ENCODE results near the gene ANGPTL2. TPM values are rescaled to one million over a fixed set of nuclear protein-coding genes. Genes with fewer than 3 reads are reported as not detected.

ANGPTL2 gene
- total and polyA plus RNA-seq, 7 donors = 8.9 to 208 (median 15.0) TPM

DNA sequence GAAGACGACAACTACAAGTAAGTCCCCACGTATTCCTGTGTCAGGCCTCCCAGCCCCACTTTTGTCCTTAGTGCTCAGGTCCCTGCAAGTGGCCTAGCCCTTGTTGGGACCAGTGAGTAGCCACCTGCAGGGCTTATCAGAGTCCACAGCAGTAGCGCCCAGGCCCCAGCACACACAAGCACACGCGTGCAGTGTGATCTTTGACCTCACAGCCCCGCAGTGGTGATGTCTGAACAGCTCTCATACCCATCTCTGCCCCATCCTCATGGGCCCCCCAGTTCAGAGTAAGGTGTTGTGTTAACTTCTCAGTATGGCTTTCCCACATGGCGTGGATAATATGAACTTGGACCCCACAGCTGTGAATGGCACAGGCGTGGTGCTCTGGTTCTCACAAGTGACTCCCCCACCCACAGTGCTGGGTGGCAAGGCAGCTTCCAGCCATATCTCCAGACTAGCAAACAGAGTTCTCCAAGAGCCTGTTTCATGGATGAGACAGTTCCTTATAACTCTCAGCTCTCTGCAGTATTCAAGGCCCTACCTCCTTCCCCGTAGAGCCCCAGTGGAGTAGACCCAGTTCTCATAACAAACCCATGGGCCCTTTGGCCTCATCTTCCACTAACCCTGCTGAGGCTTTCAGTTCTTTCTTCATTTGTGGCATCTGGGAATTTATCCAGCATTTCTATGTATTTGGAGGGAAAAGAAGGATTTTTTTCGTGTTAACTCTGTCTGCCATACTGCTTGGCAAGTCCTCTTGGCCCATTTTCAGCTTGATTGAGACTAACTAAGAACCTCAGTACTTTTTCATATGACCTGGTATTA lies 46.5 kb upstream of the ANGPTL2 start:
- Histone ChIP-seq H3K27me3 (ENCODE audit: insufficient read depth in 3 of 3, low read length in 2 of 3) (no peaks in the 10 kb centered on the region), H3K27ac (no peak overlapping the region), H3K36me3 (ENCODE audit: insufficient read depth in 1 of 2, low read depth in 1 of 2) (no peaks in the 10 kb centered on the region), H3K4me1 (no peaks in the 10 kb centered on the region), H3K4me3 (no peak overlapping the region), H3K9me3 (no peaks in the 10 kb centered on the region)
- DNase-seq (no peak), ATAC-seq (no peak)
- intact Hi-C loops (cut with DNase I) = no loop called here
- 92 to 93% (median 93%) methylated on average over 10 of the region's 10 CpGs for WGBS, 3 donors
- TF ChIP-seq, protein P1, sequence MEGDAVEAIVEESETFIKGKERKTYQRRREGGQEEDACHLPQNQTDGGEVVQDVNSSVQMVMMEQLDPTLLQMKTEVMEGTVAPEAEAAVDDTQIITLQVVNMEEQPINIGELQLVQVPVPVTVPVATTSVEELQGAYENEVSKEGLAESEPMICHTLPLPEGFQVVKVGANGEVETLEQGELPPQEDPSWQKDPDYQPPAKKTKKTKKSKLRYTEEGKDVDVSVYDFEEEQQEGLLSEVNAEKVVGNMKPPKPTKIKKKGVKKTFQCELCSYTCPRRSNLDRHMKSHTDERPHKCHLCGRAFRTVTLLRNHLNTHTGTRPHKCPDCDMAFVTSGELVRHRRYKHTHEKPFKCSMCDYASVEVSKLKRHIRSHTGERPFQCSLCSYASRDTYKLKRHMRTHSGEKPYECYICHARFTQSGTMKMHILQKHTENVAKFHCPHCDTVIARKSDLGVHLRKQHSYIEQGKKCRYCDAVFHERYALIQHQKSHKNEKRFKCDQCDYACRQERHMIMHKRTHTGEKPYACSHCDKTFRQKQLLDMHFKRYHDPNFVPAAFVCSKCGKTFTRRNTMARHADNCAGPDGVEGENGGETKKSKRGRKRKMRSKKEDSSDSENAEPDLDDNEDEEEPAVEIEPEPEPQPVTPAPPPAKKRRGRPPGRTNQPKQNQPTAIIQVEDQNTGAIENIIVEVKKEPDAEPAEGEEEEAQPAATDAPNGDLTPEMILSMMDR (IDR thresholded peaks at IDR 0.05) = no peak

DNA sequence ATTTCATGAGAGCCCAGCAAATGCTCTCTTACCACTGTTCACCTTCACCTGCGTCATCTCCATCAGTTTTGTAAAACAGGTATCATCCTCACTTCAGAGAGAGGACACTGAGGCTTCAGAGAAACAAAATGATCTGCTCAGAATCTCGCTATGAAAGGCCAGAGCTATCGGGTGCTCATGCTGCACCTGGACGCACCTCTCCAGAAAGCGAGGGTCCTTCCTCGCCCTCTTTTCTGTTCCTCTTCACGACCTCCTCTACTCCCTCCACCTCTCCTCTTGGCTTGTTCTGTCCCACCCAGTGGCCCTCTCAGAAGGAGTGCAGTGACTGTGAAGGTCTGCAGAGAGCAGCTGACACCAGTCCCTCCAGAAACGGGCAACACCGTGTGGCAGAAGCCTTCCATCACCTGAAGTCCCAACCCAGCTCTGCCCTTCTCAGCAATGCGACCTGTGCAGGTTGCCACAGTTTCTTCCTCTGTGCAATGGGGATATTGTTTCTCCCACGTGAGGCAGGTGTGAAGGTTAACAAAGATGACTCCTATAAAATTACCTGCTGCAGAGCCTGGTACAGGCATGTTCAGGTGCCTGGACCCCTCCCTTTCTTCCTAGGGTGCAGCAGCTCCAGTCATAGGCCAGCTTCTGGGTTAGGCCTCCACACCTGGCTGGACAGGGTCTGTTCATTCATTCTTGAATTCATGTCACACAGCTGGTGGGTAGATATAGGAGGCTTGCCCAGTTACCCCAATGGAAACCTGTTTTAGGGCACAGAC lies 45.3 kb upstream of the ANGPTL2 start:
- Histone ChIP-seq H3K4me3 (no peak overlapping the region), H3K27me3 (ENCODE audit: insufficient read depth in 3 of 3, low read length in 2 of 3) (no peaks in the 10 kb centered on the region), H3K36me3 (ENCODE audit: insufficient read depth in 1 of 2, low read depth in 1 of 2) (no peaks in the 10 kb centered on the region), H3K9me3 (no peaks in the 10 kb centered on the region), H3K4me1 (no peaks in the 10 kb centered on the region), H3K27ac (no peak overlapping the region)
- TF ChIP-seq, protein P1 (IDR thresholded peaks at IDR 0.05) = no peak
- ATAC-seq (no peak), DNase-seq (no peak)
- 95 to 98% (median 96%) methylated on average over 11 of the region's 11 CpGs for WGBS, 3 donors
- intact Hi-C loops (cut with DNase I) = no loop called here

DNA sequence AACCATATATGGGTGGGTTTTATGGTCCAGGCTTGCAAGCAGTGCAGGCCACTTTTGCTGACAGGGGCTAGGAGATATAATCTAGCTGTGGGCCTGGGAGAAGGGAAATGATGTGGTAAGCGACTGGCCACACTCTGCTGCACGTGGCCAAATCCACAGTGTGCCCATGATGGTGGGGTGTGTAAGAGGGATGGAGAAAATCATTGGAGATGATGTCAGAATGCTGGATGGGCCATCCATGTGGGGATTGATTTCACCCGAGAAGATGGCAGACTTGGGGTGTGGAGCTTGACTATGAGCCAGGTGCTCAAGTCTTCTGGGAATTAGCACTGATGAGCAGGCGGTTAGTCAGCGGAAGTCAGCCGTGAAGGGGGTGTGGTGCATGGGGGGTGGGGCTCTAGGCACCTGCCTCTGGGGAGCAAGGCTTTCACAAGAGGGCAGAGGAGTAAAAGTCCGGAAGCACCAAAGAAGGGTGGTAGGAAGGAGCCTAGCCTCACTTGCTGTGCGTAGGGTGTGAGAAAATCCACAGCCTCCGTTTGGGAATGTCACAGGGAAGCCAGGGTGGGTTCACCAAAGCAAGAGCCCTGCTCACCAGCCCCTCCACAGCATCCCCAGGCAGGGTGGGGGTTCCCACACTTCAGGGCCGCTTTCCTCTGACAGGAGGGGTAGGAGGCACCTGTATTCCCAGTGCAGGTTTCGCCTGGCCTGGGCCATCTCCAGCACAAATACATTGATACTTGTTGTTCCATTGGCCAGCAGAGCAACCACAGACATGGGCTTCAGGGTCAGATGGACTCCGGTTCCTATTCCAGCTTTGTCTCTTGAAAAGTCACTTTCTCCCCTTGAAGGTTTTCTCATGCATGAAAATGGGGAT lies 44.5 kb upstream of the ANGPTL2 start:
- intact Hi-C loops (cut with DNase I) = no loop called here

DNA sequence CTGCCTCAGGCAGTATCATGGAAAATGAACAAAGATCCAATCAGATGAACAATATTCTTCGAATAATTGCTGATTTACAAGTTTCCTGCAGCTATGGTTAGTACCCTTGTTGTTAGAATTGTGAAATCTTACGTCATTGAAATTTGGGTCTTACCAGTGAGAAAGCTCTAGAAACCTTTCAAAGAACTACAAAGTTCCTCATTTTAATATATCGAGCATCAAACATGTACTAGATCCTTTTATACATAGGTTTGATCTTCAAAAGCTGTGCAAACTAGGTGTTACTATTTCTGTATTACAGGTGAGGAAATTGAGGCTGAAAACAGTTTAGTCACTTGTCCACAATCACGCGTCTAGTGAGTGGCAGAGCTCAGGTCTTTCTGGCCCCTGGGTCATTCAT lies 43.7 kb upstream of the ANGPTL2 start:
- intact Hi-C loops (cut with DNase I) = no loop called here
- DNase-seq = no peak
- Histone ChIP-seq H3K4me1 (no peaks in the 10 kb centered on the region), H3K9me3 (no peaks in the 10 kb centered on the region), H3K27me3 (ENCODE audit: insufficient read depth in 3 of 3, low read length in 2 of 3) (no peaks in the 10 kb centered on the region), H3K27ac (no peak overlapping the region), H3K36me3 (ENCODE audit: insufficient read depth in 1 of 2, low read depth in 1 of 2) (no peaks in the 10 kb centered on the region), H3K4me3 (no peak overlapping the region)
- 92 to 95% (median 92%) methylated on average over 5 of the region's 5 CpGs for WGBS, 3 donors
- no peak for ATAC-seq
- TF ChIP-seq, protein P1 (IDR thresholded peaks at IDR 0.05) = no peak

More for the DNA sequence above, 44.5 kb upstream of the ANGPTL2 start:
- Histone ChIP-seq H3K4me3 (no peak overlapping the region), H3K4me1 (no peaks in the 10 kb centered on the region), H3K27ac (no peak overlapping the region), H3K27me3 (ENCODE audit: insufficient read depth in 3 of 3, low read length in 2 of 3) (no peaks in the 10 kb centered on the region), H3K36me3 (ENCODE audit: insufficient read depth in 1 of 2, low read depth in 1 of 2) (no peaks in the 10 kb centered on the region), H3K9me3 (no peaks in the 10 kb centered on the region)
- WGBS, 3 donors = 79 to 89% (median 81%) methylated on average over 12 of the region's 12 CpGs
- peak in 1 of 2 donors; percentile 73 for DNase-seq
- TF ChIP-seq, protein P1 (IDR thresholded peaks at IDR 0.05) = no peak
- ATAC-seq = peak in 3 of 4 donors; percentile 28 to 40 (median 29)

Measured in psoas muscle (tissue), 8 donors.